Osteoblast (primary cell): Measurements from ENCODE around the gene ENDOD1. TPM values are rescaled to one million over a fixed set of nuclear protein-coding genes. Genes with fewer than 3 reads are reported as not detected.

ENCODE experiments used
- DNase-seq: peaks from one replicate; pipeline ENCODE4 v3.0.0; 2011; ENCODE audit warnings: low spot score, mixed read lengths; ENCODE audit not compliant: insufficient read length; ENCODE audit errors: missing footprints
- H2AFZ ChIP-seq: 2 replicates; pipeline ENCODE4 v1.6.0; 2011; ENCODE audit warnings: mild to moderate bottlenecking, low read length
- H3K27ac ChIP-seq: 2 replicates; pipeline ENCODE4 v1.5.1; 2011; ENCODE audit warnings: mild to moderate bottlenecking, low read depth, low read length, moderate library complexity
- H3K27me3 ChIP-seq: 2 replicates; pipeline ENCODE4 v1.6.0; 2012; ENCODE audit warnings: mild to moderate bottlenecking, control low read depth, inconsistent platforms, low read length, moderate library complexity; ENCODE audit not compliant: insufficient read depth
- H3K36me3 ChIP-seq: 2 replicates; pipeline ENCODE4 v1.5.1; 2011; ENCODE audit warnings: mild to moderate bottlenecking, low read length, control low read depth, moderate library complexity; ENCODE audit not compliant: insufficient read depth
- H3K4me1 ChIP-seq: 2 replicates; pipeline ENCODE4 v1.5.1; 2011; ENCODE audit warnings: mild to moderate bottlenecking, low read length, control low read depth, moderate library complexity; ENCODE audit not compliant: insufficient read depth
- H3K4me2 ChIP-seq: 2 replicates; pipeline ENCODE4 v1.6.0; 2011; ENCODE audit warnings: mild to moderate bottlenecking, low read length; ENCODE audit not compliant: insufficient read depth
- H3K4me3 ChIP-seq: fragments of 200-600 bp; sonication (generic); 3 replicates; pipeline ENCODE4 v1.5.1; 2012; ENCODE audit warnings: mild to moderate bottlenecking, low read length, inconsistent platforms; ENCODE audit not compliant: insufficient read depth
- H3K79me2 ChIP-seq: 2 replicates; pipeline ENCODE4 v1.6.0; 2012; ENCODE audit warnings: mild to moderate bottlenecking, low read length, control low read depth, inconsistent platforms; ENCODE audit not compliant: insufficient read depth
- H3K9me3 ChIP-seq: 2 replicates; pipeline ENCODE4 v1.5.1; 2011; ENCODE audit warnings: low read depth, low read length, control low read depth
- H4K20me1 ChIP-seq: 2 replicates; pipeline ENCODE4 v1.6.0; 2012; ENCODE audit warnings: mild to moderate bottlenecking, low read length, control low read depth; ENCODE audit not compliant: insufficient read depth
- total RNA-seq: library from RNA; depleted of rRNA; stranded (reverse); fragments of >200 nt; gene quantifications from 2 replicates; pipeline ENCODE4 v1.2.3, GENCODE V29; 2012
- TF ChIP-seq, protein P1 (sequence below): IDR thresholded peaks from 2 replicates; pipeline ENCODE4 v1.5.1; 2011; ENCODE audit warnings: mild to moderate bottlenecking, low read depth, low read length, moderate library complexity; ENCODE audit errors: extremely low read depth

The ENDOD1 gene
- total RNA-seq, 1 donor: 44.2 TPM

DNA sequence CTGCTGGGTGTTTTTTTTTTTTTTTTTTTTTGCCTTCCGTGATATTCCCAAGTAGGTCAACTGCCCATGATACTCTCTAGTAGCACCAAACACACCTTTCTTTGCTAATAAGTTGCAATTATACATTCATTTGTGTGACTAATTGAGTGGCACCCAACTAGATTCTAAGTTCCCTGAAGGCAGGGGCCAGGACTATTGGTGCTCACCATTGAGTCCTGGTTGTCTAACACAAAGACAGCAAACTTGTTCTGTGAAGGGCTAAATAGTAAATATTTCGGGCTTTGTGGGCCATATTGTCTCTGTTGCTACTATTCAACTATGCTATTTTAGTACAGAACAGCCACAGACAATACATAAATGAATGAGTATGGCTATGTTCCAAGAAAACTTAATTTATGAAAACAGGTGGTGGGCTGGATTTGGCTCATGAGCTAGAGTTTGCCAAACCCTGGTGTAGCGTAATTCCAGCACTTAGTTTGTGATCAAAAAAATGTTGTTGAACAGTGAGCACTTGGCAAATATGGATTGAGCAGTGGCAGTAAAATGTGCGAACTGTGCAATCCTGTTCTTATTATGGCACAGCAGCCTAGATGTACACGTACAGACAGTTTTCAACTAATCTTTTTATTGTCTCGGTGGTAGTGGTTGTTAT lies 11.3 kb downstream of the ENDOD1 start:
- no peak overlapping the region for H3K27ac ChIP-seq
- H3K79me2 ChIP-seq: peaks cover 48% of the 10 kb centered on the region
- TF ChIP-seq, protein P1, sequence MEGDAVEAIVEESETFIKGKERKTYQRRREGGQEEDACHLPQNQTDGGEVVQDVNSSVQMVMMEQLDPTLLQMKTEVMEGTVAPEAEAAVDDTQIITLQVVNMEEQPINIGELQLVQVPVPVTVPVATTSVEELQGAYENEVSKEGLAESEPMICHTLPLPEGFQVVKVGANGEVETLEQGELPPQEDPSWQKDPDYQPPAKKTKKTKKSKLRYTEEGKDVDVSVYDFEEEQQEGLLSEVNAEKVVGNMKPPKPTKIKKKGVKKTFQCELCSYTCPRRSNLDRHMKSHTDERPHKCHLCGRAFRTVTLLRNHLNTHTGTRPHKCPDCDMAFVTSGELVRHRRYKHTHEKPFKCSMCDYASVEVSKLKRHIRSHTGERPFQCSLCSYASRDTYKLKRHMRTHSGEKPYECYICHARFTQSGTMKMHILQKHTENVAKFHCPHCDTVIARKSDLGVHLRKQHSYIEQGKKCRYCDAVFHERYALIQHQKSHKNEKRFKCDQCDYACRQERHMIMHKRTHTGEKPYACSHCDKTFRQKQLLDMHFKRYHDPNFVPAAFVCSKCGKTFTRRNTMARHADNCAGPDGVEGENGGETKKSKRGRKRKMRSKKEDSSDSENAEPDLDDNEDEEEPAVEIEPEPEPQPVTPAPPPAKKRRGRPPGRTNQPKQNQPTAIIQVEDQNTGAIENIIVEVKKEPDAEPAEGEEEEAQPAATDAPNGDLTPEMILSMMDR: no peak
- H3K4me1 ChIP-seq: peaks cover 11% of the 10 kb centered on the region
- H2AFZ ChIP-seq: no peak overlapping the region
- no peaks in the 10 kb centered on the region for H4K20me1 ChIP-seq
- H3K27me3 ChIP-seq: no peaks in the 10 kb centered on the region
- H3K36me3 ChIP-seq: no peaks in the 10 kb centered on the region
- no peaks in the 10 kb centered on the region for H3K9me3 ChIP-seq
- H3K4me3 ChIP-seq: no peak overlapping the region
- DNase-seq: no peak
- H3K4me2 ChIP-seq: no peak overlapping the region

DNA sequence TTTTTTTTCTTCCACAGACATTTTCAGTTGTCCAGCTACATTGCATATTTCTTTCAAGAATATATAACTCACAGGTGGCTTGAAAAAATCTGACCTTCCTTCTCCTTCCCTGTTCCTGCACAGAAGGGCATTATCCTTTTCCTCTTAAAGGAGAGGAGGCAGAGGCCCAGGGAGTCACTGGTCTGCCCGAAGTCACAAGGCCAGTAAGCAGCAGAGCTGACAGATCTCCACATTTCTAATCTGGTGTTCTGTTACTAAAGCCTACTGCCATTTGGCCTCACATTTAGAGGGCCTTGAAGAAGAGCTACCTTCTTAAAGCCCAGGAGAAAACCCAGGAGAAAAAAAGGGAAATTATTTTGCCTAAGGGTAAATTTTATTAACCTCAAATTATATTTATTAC lies 12.3 kb downstream of the ENDOD1 start:
- Histone ChIP-seq H2AFZ (no peak overlapping the region), H3K4me2 (no peak overlapping the region), H4K20me1 (no peaks in the 10 kb centered on the region), H3K4me3 (no peak overlapping the region), H3K4me1 (peaks cover 2% of the 10 kb centered on the region), H3K9me3 (no peaks in the 10 kb centered on the region), H3K79me2 (peaks cover 50% of the 10 kb centered on the region), H3K36me3 (no peaks in the 10 kb centered on the region), H3K27me3 (no peaks in the 10 kb centered on the region), H3K27ac (no peak overlapping the region)
- TF ChIP-seq, protein P1: no peak
- DNase-seq: no peak

DNA sequence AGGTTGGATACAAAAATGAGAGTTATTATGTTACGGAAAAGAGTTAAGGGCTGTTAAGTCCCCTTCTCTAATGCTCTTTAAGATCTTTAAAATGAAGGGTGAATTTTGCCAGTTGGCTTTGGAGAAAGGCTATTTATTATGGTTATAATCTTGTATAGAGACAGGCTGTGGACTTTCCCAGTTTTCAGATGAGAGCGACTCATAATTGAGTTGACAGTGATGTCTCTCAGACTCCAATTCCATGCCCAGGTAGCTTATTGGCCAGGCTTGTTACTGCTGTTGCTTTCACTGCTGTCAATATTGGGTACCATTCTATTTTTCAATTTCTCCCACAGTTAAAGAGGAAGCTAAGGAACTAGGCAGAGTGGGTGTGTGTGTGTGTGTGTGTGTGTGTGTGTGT lies 13.1 kb downstream of the ENDOD1 start:
- Histone ChIP-seq H3K4me3 (no peak overlapping the region), H3K4me1 (peaks cover 6% of the 10 kb centered on the region), H2AFZ (no peak overlapping the region), H4K20me1 (no peaks in the 10 kb centered on the region), H3K27me3 (no peaks in the 10 kb centered on the region), H3K36me3 (no peaks in the 10 kb centered on the region), H3K79me2 (peaks cover 42% of the 10 kb centered on the region), H3K27ac (no peak overlapping the region), H3K4me2 (no peak overlapping the region), H3K9me3 (no peaks in the 10 kb centered on the region)
- no peak for DNase-seq
- TF ChIP-seq, protein P1: no peak

- no peaks in the 10 kb centered on the region for H3K36me3 ChIP-seq
- no peak for DNase-seq
- H3K27me3 ChIP-seq: no peaks in the 10 kb centered on the region
- peaks cover 15% of the 10 kb centered on the region for H3K4me1 ChIP-seq
- no peaks in the 10 kb centered on the region for H3K9me3 ChIP-seq
- H2AFZ ChIP-seq: no peak overlapping the region
- H4K20me1 ChIP-seq: no peaks in the 10 kb centered on the region
- no peak overlapping the region for H3K27ac ChIP-seq
- TF ChIP-seq, protein P1: no peak
- H3K79me2 ChIP-seq: peaks cover 33% of the 10 kb centered on the region
- no peak overlapping the region for H3K4me3 ChIP-seq
- no peak overlapping the region for H3K4me2 ChIP-seq
Observed at GRCh38 chr11:95103701-95104100, 14.1 kb downstream of the ENDOD1 start.
